CD4-positive, alpha-beta T cell (primary cell): ENCODE results near the gene TRIM40. TPM values are rescaled to one million over a fixed set of nuclear protein-coding genes. Genes with fewer than 3 reads are reported as not detected.

Experiments
- ATAC-seq: fragments of 200-7000 bp; cut with Tn5 transposase; one replicate; pipeline ENCODE4 v1.10.0; 2022; ENCODE audit warnings: mild to moderate bottlenecking; ENCODE audit not compliant: poor library complexity
- CTCF ChIA-PET: fragments of 350-600 bp; sonication (Branson Sonifier 250); formaldehyde crosslinking; loops from one replicate; lab custom pipeline; 2021; ENCODE audit warnings: antibody characterized with exemption, inconsistent platforms; lab: Charles Lee
- POLR2A ChIA-PET: fragments of 350-600 bp; sonication (Branson Sonifier 250); formaldehyde crosslinking; loops from one replicate; lab custom pipeline; 2021; ENCODE audit warnings: antibody characterized with exemption, inconsistent platforms; lab: Charles Lee
- DNase-seq, 14 experiments: peaks; one replicate each; pipeline ENCODE4 v3.0.0-alpha.2; 2013 to 2020; ENCODE audit warnings: mixed read lengths in 2 of 14
- H3K27ac ChIP-seq, 2 donors: one replicate each; pipeline versions ENCODE4 v1.5.1 to v1.7.0; 2013; ENCODE audit warnings: low read length in 2 of 2, low read depth in 1 of 2, mild to moderate bottlenecking in 1 of 2
- H3K27me3 ChIP-seq, 2 experiments: 1 replicate in 1 of 2; 2 replicates in 1 of 2; pipeline versions ENCODE4 v1.6.1 to v1.7.0; 2013; ENCODE audit warnings: low read length in 2 of 2, control low read depth in 1 of 2, mild to moderate bottlenecking in 1 of 2, moderate library complexity in 1 of 2; ENCODE audit not compliant: insufficient read depth in 2 of 2, control insufficient read depth in 1 of 2
- H3K36me3 ChIP-seq: one replicate; pipeline ENCODE4 v1.6.1; 2013; ENCODE audit warnings: low read length, control low read depth; ENCODE audit not compliant: insufficient read depth
- H3K4me1 ChIP-seq: one replicate; pipeline ENCODE4 v1.6.1; 2013; ENCODE audit warnings: low read length, control low read depth; ENCODE audit not compliant: insufficient read depth
- H3K4me3 ChIP-seq: one replicate; pipeline ENCODE4 v1.5.1; 2013; ENCODE audit warnings: mild to moderate bottlenecking, low read length, moderate library complexity
- H3K9me3 ChIP-seq, 2 experiments: 1 replicate in 1 of 2; 2 replicates in 1 of 2; pipeline versions ENCODE4 v1.6.1 to v1.7.0; 2013; ENCODE audit warnings: low read length in 2 of 2, mild to moderate bottlenecking in 2 of 2, control low read depth in 1 of 2, moderate library complexity in 1 of 2; ENCODE audit not compliant: control insufficient read depth in 1 of 2, insufficient read depth in 1 of 2
- H3K27ac Mint-ChIP-seq: one replicate; pipeline ENCODE4 v1.8.0; 2020; ENCODE audit warnings: mixed read lengths
- H3K27me3 Mint-ChIP-seq: one replicate; pipeline ENCODE4 v1.8.0; 2021; ENCODE audit warnings: mixed read lengths
- H3K36me3 Mint-ChIP-seq: one replicate; pipeline ENCODE4 v1.8.0; 2021; ENCODE audit warnings: low read depth, mixed read lengths
- H3K4me1 Mint-ChIP-seq: one replicate; pipeline ENCODE4 v1.8.0; 2021; ENCODE audit warnings: low read depth, mixed read lengths
- H3K4me3 Mint-ChIP-seq: one replicate; pipeline ENCODE4 v1.8.0; 2020; ENCODE audit warnings: mild to moderate bottlenecking, mixed read lengths
- H3K9me3 Mint-ChIP-seq: one replicate; pipeline ENCODE4 v1.8.0; 2020; ENCODE audit warnings: mixed read lengths
- CTCF ChIP-seq: fragments of 200-600 bp; IDR thresholded peaks from one replicate; pipeline ENCODE4 v1.8.0; 2022; ENCODE audit warnings: antibody characterized with exemption, mild to moderate bottlenecking
- intact Hi-C, 2 experiments: fragments of 100-400 bp; cut with DNase I in 1 of 2; cut with micrococcal nuclease in 1 of 2; formaldehyde crosslinking; loops; one replicate each; pipeline versions ENCODE4 v1.15.1 to v1.9.0; 2023 to 2025; cut with DNase I, micrococcal nuclease
- total RNA-seq, 174 experiments: library from RNA in 2 of 174; stranded (reverse) in 2 of 174; gene quantifications; one replicate each; pipeline ENCODE4 v1.2.3 and lab custom pipeline; 2021 to 2026

Gene TRIM40
- total RNA-seq, 2 experiments from 2014 or later: not detected

GRCh38 chr6:30185846-30186484, 50.0 kb downstream of the TRIM40 start:
- H3K36me3 ChIP-seq: peaks cover 60% of the 10 kb centered on the region
- Mint-ChIP-seq H3K4me3 (no peak overlapping the region), H3K27me3 (no peaks in the 10 kb centered on the region), H3K36me3 (peaks cover 67% of the 10 kb centered on the region), H3K9me3 (no peaks in the 10 kb centered on the region), H3K27ac (no peak overlapping the region), H3K4me1 (no peaks in the 10 kb centered on the region)
- ChIA-PET CTCF (no interaction called here), POLR2A (no interaction called here)
- no peak overlapping the region for H3K27ac ChIP-seq
- no peak overlapping the region for H3K4me3 ChIP-seq
- no peak for ATAC-seq
- H3K27me3 ChIP-seq: no peaks in the 10 kb centered on the region
- intact Hi-C loops: no loop called here
- no peaks in the 10 kb centered on the region for H3K4me1 ChIP-seq
- no peak for TF ChIP-seq CTCF
- no peak for DNase-seq
- peaks cover 0 to 9% of the 10 kb centered on the region in 2 experiments for H3K9me3 ChIP-seq

- no peak for TF ChIP-seq CTCF
- H3K4me1 ChIP-seq: no peaks in the 10 kb centered on the region
- POLR2A ChIA-PET: no interaction called here
- ATAC-seq (no peak), DNase-seq (no peak)
- Mint-ChIP-seq H3K9me3 (no peaks in the 10 kb centered on the region), H3K4me3 (no peak overlapping the region), H3K27me3 (no peaks in the 10 kb centered on the region), H3K36me3 (peaks cover 90% of the 10 kb centered on the region), H3K4me1 (no peaks in the 10 kb centered on the region), H3K27ac (no peak overlapping the region)
- H3K4me3 ChIP-seq: no peak overlapping the region
- H3K36me3 ChIP-seq: peaks cover 76% of the 10 kb centered on the region
- intact Hi-C loops: no loop called here
- CTCF ChIA-PET: no interaction called here
- H3K27me3 ChIP-seq: no peaks in the 10 kb centered on the region
- H3K27ac ChIP-seq: no peak overlapping the region
- no peaks in the 10 kb centered on the region for H3K9me3 ChIP-seq
Observed at GRCh38 chr6:30188541-30188940, 52.6 kb downstream of the TRIM40 start.

GRCh38 chr6:30192076-30192475, 56.1 kb downstream of the TRIM40 start:
- no peak for DNase-seq
- Mint-ChIP-seq H3K4me1 (no peaks in the 10 kb centered on the region), H3K9me3 (no peaks in the 10 kb centered on the region), H3K27ac (no peak overlapping the region), H3K4me3 (no peak overlapping the region), H3K27me3 (no peaks in the 10 kb centered on the region), H3K36me3 (peaks cover 92% of the 10 kb centered on the region)
- Histone ChIP-seq H3K4me3 (no peak overlapping the region), H3K36me3 (peaks cover 75% of the 10 kb centered on the region), H3K4me1 (no peaks in the 10 kb centered on the region), H3K27me3 (no peaks in the 10 kb centered on the region), H3K9me3 (no peaks in the 10 kb centered on the region), H3K27ac (no peak overlapping the region)
- no peak for TF ChIP-seq CTCF
- ChIA-PET CTCF (no interaction called here), POLR2A (interaction anchor here (1.0 kb wide), 1 partner anchor 21 kb away, joined by 3 read pairs; the partner anchor contains the start of gene TRIM26)
- intact Hi-C loops: no loop called here
- ATAC-seq: no peak
